NCI-H187 treated with DMSO at 0.1 percent for 48 hours (cell line): ENCODE measurements around the gene BCAS3.
"Not testable (repeated sequence)": the region's sequence is repeated elsewhere in the genome, so short reads cannot be mapped to it uniquely, and the experiment has no call there.

Experiments
- DNase-seq: peaks from one replicate; lab custom pipeline; 2025; lab: John Stamatoyannopoulos, UW

Gene BCAS3

GRCh38 chr17:61338000-61338798 is 660.5 kb downstream of the BCAS3 start:
- no peak for DNase-seq

DNA sequence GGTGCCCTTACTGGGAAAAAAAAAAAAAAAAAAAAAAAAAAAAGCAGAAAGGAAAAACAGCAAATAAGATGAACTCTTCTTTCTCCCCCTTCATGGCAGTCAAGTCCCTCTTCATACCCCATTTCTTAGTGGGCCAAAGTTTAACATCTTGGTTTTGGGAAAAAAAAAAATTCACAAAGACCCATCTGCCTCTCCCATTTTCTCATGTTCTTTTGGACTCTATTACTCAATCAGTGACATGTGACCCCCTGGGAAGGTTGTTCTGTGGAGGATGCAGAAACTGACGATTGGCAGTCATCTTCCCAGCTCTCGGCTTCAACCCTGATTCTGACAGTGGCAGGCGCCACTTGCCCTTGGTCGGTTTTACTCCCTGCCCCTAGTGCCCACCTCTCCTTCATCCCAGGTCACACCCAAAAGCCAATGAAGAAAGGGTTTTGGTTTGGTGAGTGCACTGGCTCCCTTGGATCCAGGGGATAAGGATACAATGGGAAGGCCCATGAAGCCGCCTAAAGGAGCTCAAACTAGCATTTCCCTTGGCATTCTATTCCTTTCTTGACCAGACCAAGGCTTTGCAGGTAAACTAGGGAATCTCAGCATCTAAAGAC is 661.3 kb downstream of the BCAS3 start:
- DNase-seq = no peak

DNA sequence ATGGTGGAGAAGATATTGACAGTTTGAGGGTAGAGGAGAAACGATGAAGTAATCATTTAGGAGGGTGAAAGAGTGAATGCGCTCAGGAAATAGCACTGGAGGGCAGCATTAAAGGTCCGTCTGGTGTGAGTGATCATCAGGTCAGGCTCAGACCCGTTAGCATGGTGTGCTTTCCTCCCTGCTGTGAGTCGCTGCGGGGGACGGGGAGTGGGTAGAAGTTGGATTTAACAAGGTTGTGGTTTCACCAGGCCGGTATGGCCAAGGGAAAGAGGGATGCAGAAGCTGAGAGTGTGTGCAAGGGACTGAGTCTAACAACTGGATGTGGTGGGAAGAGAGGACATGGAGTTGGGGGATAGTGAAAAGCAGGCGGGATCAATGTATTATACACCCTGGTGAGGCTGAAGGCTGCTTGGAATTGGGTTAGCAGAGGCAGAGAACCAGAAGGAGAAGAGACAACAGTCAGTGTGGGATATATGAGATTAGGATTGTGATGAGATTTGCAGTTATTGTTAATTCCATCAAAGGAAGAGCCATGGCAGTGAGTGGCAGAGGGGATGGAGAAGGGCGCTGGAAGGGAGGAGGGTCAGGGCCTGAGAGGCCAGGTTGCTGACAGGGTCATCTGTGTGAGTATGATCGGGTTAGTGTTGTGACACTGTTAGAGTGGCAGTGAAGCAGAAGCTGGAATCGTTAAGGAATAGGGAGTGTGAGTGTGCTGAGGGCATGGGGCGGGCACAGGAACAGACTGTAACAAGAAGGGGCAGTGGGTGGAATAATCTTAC is 663.0 kb downstream of the BCAS3 start:
- no peak for DNase-seq

GRCh38 chr17:61343576-61343975 is 665.9 kb downstream of the BCAS3 start:
- no peak for DNase-seq

- DNase-seq = no peak
Measured at GRCh38 chr17:61345061-61345460, 667.4 kb downstream of the BCAS3 start.

DNA sequence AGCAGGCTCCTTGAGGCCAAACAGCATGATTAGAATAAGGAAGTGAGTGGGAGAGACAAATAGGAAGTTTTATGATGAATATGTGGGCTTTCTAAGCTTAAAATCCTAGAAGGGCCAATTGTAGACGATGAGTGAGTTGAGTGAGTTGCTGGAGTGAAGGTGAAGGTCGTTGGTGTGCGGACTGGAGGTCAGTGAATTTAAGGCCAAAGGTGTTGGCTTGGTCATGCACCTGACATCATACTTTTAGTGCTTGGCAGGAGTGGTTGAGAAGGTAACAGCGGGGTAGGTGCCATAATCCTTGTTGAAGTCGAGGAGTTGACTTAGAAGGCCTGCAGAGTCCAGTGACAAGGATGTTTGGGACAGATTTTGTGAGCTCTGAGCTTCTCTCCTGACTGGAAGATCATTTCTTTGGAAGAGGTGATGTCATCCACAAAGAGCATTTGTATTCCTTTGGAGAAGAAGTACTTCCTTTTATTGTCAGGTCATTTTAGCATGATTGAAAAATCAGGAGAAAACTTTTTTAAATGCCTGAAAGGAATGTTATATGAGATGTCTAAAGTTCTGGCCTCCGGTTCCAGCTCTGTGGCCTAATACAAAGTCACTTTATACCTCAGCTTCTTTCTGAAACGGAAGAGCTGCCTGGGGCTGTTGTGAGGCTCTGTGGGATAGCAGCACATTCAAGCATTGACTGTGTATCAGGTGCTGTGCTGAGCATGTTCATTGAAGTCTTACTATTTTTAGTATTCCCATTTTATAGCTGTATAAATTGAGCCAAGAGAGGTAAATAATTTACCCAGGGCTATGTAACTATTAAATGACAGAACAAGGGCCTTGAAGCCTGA is 668.4 kb downstream of the BCAS3 start:
- DNase-seq = no peak

DNA sequence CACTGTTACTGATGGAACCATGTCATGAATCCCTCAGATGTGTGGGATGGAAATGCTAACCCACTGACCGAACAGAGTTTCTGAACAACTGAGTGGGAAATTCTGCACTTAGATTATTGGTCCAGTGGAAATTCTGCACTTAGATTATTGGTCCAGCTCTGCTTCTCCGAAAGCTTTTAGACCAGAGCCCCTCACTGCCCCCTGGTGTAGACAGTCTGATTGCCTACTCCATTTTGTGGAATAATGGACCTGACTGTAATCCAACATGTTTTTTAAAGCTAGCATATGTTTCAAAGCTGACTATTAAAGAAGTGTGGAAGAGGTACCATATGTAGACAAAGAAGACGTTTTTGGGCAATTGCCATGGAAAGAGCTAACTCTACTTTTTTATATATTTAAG is 671.7 kb downstream of the BCAS3 start:
- no peak for DNase-seq

DNA sequence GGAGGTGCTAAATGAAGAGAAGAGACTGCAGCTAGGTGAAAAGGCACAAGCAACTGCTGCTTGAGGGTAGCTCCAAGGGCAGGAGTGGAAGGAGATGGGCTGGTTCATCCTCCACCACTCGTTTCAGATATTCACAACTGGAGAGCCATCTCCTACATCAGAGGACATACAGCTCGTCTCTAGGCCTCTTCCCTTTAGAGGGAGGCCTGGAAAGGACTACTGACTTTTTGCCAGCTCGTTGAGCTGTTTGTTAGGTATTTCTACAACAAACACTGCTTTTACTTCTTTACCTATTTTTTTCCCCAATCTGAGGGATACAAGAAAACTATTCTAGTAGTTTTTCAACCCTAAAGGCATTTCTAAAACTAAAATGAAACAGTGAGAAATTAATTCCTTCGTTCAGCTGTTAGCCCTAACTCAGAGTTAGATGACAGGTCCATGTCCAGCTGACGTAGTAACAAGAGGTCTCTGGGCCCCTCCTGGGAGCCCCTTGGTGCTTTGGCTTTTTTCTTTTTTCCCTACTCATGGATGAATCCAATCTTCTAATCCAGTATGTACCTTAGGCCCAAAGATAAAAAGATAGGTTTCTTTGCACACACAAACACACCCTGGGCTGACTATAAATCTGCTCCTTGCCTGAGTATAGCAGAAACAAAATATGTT is 674.2 kb downstream of the BCAS3 start:
- no peak for DNase-seq

GRCh38 chr17:61352408-61352770 is 674.7 kb downstream of the BCAS3 start:
- no peak for DNase-seq

DNA sequence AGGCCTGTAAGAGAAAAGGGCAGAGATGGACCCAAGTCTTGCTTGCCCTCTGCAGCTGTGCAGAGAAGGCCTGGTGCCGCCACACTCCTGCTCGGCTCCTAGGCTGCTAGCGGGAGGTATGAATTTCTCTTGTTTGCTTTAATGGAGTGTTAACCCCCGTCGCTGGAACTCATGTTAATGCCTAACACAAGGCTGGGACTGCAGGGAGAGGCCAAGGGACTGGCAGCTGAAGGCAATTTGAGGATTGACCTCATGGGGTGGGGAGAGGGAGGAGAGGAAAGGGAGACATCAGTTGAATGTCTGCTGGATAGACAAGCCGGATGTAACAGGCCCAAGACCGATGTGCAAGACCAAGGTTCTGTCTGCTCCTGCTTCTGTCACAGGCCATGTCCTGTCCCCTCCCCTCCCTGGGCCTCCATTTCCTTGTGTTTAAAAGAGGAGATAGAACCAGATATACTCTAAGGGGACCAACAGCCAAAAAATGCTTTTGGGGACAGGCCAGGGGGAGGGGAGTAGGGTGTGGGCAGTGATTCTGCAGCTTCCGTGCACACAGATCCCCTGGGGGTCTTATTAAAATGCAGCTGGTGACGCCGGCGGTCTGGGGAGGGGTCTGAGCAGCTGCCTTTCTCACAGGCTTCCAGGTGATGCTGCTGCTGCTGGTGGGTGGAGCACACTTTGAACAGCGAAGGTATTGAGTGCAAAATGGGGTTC is 675.3 kb downstream of the BCAS3 start:
- DNase-seq = no peak

DNA sequence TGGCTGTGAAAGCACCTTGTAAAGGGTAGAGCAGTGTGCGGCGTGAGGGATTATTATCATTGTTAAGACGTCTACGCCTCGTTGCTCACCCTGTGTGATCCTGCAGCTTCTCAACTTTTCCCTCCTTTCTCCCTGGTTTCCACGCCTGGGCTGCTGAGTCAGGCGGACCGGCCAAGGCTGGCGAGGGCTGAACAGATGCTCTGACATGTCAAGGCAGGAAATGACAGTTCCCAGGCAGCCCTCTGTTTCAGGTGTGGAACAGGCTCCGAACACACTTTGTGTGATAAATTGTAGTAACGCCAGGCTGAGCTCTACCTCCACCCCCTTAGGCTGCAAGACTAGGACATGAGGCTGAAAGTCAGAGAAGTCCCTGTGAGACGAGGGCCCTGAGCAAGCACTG is 676.0 kb downstream of the BCAS3 start:
- no peak for DNase-seq

DNA sequence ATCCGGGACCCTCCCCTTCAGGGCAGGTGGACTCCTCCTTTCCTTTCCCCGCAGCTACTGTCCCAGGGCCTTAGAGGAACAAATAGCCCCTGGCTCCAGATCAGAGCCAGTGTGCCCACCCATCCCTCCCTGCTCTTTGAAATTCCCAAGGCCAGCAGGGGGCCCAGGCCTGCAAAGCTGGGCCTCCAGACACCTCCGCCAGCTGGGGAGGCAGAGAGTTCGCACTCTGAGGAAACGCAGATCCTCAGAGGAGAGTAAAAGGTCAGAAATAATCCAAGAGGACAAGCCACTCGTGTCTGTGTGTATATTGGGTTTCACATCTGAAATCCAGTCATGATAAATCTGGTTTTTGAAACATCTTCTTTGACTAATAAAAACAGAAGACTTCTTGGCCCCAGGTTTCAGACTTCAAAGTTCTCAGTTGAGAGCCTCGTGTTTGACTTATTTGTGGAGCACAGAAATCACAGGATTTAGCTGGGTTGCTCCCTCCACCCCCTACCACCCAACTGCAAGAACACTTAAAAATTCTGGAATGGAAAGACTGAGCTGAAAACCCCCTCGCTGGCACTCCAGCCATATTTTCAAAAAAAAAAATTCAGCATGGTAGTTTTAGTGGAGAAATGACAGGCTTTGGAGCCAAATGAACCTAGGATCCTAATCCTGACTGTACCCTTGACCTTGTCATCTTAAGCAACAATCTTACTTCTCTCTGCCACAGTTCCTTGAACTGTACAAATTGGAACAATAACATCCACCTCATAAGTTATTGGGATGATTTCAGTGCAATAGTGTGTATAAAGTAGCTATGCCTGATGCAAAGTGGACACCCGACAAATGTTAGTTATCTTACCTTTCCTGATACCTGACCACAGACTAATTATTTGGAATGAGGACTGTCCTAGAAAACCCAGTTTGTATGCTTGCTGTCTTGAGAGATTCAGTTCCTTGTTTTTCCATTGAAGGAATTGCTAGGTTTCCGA is 677.5 kb downstream of the BCAS3 start:
- no peak for DNase-seq

DNA sequence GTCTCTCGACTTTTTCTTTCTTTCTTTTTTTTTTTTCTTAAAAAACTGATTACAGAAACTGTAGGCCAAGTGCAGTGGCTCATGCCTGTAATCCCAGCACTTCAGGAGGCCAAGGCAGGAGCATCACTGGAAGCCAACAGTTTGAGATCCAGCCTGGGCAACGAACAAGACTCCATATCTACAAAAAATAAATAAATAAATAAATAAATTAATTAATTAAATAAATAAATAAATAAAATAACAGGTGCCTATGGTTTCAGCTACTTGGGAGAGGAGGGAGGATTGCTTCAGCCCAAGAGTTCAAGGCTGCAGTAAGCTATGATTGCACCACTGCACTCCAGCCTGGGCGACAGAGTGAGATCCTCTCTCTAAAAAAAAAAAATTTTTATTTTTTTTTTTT is 679.4 kb downstream of the BCAS3 start:
- DNase-seq = not testable (repeated sequence)

DNA sequence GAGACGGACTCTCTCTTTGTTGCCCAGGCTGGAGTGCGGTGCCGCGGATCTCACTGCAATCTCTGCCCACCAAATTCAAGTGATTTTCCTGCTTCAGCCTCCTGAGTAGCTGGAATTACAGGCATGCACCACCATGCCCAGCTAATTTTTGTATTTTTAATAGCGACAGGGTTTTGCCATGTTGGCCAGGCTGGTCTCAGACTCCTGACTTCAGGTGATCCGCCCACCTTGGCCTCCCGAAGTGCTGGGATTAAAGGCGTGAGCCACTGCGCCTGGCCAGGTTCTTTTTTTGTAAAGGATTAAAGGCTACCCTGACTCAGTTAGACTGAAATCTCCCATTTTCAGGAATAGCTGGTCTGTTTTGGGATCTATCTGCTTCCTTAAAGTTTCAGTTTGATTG is 681.9 kb downstream of the BCAS3 start:
- not testable (repeated sequence) for DNase-seq

DNA sequence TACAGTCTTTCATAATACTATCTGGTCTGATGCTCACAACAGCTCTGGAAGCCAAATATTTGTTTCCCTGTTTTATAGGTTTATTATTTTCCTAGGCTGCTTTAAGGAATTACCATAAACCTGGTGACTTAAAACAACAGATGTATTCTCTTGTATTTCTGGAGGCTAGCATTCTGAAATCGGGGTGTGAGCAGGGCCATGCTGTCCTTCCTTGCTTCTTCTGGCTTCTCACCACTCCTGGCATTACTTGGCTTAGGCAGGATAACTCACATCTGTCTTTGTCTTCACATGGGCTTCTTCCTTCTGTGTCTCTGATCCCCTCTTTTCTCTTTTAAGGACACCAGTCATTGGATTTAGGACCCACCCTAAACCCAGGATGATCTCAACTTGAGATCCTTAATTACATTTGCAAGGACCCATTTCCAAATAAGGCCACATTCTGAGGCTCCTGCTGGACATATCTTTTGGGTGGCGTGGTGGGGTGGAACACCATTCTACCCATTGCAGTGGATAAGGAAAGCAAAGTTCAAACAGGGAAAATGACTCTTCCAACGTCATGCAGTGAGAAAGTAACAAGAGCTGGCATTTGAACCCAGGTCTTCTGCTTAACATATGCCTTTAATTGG is 682.8 kb downstream of the BCAS3 start:
- no peak for DNase-seq

- no peak for DNase-seq
Measured at GRCh38 chr17:61361084-61361483, 683.4 kb downstream of the BCAS3 start.

DNA sequence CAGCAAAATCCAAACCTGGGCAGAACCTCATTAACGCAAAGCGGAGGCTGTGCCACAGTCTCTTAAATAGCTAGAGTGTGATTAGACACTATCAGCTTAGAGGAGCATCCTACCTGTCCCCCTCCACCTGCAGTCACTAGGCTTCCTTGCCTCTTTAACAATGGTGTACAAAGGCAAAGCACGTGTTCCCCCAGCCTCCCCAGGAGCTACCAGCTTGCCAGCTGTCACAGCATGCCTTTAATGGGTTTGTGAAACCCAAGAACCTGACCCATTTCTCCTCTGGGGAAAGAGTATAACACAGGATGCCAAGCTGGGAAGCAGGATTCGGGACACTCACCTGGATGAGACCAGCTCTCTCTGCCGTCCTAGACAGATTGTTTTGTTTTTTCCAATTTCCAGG is 684.7 kb downstream of the BCAS3 start:
- peak; percentile 57 for DNase-seq

DNA sequence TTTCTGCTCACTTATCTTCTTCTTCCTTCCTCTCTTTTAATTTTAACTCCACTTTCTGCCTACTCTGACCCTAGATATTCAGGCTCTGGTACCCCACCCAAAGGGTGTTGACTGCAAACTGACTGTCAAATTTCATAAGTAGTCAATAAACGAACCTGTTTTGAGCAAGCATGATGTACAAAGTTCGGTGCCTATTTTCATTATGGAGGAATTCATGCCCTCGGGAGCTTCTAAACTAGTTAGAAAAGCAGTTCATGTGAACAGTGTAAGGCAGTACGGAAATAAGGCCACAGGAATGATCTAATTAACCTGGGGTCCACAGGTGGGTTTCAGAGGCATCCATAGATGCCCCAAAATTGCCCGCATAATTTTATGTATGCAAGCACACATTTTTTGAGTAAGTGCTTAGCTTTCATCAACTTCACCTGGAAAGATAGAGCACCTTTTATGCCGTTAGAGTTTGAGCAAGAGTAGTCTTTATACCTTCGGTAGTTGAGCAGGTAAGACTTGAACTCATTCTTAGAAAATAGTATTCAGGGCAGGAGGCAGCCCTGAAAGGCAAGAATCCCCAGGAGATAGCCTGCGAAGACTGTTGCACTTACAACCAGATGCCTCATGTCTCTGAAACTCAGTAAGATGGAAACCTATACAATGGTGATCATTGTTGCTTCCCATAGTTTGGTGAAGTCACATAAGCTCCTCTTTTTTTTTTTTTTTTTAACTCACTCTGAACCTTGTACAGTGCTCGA is 685.4 kb downstream of the BCAS3 start:
- DNase-seq = no peak
